ENCODE data around the gene ADAM11.
A peak's percentile ranks its signal among the peaks of the same experiment; 100 is the strongest.

Gene ADAM11

DNA sequence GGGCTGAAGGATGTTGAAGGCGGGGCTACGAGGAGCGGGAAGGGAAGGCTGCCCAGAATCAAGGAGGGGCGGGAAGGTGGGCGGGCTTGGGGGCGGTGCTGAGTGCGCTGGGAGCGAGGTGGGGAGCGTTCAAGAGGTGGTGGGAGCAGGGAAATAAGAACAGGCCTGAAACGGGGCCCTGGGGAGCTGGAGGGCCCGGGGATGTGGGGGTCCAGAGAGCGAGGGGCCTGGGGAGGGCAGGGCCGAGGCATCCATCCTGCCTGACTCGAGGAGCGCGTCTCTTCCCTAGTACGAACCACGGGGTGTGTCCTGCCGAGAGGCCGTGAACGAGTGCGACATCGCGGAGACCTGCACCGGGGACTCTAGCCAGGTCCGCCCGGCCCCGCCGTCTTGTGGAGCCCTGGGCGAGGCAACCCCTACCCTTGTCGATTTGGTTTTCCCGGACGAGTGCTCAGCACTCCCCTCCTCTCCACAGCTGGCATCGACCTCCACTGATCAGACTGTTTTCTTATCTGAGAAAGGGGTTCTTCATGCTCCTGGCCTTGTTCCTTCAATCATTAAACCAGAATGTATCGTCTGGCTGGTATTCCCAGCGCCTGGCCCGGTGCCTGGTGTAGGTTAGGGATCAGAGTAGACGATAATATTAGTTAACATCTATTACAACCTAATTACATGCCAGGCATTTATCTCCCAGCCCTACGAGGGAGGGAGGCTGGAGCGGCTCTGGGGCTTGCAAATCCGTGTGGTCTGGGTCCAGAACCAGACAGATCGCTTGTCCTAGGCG is 17.2 kb downstream of the ADAM11 start:
- DNase-seq (ENCODE audit: low read depth in 2 of 2) = no peak

DNA sequence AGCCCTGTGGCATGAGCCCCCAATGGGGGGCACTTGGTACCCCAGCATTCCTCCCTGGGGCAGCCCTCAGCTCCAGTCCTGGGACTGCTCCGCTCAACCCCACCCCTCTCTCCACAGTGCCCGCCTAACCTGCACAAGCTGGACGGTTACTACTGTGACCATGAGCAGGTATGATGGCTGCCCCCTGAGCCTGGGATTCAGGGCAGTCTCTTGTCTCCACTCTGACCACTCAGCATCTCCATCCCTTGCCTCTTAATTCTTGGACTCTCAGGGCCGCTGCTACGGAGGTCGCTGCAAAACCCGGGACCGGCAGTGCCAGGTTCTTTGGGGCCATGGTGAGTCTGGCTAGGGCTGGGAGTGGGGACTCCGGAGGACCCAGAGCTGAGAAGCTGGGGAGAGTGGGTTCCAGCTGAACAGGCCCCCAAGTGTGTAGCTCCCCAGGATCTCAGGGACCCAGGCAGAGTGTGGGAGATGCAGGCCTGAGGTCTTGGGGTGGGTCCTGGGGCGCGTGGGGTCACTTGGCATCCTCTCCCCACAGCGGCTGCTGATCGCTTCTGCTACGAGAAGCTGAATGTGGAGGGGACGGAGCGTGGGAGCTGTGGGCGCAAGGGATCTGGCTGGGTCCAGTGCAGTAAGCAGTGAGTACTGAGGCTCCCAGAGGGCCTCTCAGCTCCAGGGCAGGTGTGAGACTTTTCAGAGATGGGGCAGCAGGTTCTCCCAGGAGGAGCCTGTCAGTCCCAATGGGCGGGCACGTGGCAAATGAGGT is 18.0 kb downstream of the ADAM11 start:
- no peak for DNase-seq (ENCODE audit: low read depth in 2 of 2)

DNA sequence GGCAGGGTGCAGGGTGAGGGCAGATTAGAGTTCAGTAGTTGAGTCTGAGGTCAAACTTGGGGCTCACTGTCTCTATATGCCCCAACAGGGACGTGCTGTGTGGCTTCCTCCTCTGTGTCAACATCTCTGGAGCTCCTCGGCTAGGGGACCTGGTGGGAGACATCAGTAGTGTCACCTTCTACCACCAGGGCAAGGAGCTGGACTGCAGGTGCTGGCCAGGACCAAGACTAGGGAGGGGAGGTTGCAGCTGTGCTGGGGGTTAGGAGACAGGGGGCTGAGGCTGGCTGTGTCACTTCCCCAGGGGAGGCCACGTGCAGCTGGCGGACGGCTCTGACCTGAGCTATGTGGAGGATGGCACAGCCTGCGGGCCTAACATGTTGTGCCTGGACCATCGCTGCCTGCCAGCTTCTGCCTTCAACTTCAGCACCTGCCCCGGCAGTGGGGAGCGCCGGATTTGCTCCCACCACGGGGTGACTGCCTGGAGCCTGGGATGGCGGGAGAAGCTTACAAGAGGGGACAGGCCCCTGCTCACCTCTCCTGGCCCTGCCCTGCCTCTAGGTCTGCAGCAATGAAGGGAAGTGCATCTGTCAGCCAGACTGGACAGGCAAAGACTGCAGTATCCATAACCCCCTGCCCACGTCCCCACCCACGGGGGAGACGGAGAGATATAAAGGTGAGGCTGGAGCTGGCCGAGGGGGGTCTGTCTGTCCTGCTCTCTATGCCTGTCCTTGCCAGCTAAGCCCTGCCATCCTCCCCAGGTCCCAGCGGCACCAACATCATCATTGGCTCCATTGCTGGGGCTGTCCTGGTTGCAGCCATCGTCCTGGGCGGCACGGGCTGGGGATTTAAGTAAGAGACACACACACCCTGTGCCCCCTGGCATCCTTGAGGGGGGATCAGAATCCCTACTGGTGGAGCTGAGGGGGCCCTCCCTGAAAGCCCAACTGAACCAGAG is 18.9 kb downstream of the ADAM11 start:
- DNase-seq (ENCODE audit: low read depth in 2 of 2) = no peak

DNA sequence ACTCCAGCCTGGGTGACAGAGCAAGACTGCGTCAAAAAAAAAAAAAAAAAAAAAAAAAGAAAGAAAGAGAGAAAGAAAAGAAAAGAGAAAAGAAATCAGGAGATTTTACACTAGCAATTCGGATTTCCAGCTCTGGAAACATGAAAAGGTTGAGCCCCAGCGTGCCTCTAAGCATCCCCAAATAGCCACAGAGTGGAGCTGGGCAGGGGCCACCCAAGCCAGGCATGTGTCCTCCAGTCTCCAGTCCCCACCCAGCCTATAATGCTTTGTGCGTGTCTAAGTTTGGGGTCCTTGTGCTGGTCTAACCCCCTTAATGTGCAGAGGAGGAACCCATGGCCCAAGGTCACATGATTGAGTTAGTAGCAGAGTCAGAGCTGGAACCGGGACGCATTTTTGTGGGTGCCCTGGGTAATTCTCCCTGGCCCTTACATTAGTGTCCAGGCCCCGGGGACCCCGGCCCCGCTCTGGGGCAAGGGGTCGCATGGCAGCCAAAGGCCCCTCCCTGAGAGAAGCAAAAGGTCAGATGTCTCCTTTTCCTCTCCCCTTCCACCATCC is 19.9 kb downstream of the ADAM11 start:
- no peak for DNase-seq (ENCODE audit: low read depth in 2 of 2)

DNA sequence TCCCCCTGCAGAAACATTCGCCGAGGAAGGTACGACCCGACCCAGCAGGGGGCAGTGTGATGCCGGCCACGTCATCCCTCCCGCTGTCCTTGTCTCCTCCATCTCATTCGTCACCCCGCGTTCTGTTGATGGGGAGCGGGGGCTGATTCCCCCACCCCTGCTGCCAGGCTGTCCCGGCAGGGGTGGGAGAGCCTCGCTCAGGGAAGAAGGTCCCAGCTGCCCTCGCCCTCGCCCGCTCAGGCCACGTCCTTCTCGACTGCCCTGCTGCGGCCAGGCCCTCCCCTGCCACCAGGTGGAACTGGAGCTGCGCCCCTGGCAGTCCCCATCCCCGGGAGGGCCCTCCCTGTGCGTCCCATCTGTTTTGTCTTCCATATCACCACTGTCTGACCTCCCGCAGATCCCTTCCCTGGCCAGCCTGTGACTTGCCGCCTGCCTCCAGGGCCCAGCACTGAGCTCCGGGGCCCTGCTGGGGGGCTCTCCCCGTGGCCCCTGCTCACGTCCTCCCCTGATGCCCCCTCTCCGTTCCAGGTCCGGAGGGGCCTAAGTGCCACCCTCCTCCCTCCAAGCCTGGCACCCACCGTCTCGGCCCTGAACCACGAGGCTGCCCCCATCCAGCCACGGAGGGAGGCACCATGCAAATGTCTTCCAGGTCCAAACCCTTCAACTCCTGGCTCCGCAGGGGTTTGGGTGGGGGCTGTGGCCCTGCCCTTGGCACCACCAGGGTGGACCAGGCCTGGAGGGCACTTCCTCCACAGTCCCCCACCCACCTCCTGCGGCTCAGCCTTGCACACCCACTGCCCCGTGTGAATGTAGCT is 20.6 kb downstream of the ADAM11 start:
- peak; percentile 48 for DNase-seq (ENCODE audit: low read depth in 2 of 2)

DNA sequence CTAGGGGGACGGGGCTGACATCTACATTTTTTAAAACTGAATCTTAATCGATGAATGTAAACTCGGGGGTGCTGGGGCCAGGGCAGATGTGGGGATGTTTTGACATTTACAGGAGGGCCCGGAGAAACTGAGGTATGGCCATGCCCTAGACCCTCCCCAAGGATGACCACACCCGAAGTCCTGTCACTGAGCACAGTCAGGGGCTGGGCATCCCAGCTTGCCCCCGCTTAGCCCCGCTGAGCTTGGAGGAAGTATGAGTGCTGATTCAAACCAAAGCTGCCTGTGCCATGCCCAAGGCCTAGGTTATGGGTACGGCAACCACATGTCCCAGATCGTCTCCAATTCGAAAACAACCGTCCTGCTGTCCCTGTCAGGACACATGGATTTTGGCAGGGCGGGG is 21.4 kb downstream of the ADAM11 start:
- DNase-seq (ENCODE audit: low read depth in 2 of 2) = no peak

DNA sequence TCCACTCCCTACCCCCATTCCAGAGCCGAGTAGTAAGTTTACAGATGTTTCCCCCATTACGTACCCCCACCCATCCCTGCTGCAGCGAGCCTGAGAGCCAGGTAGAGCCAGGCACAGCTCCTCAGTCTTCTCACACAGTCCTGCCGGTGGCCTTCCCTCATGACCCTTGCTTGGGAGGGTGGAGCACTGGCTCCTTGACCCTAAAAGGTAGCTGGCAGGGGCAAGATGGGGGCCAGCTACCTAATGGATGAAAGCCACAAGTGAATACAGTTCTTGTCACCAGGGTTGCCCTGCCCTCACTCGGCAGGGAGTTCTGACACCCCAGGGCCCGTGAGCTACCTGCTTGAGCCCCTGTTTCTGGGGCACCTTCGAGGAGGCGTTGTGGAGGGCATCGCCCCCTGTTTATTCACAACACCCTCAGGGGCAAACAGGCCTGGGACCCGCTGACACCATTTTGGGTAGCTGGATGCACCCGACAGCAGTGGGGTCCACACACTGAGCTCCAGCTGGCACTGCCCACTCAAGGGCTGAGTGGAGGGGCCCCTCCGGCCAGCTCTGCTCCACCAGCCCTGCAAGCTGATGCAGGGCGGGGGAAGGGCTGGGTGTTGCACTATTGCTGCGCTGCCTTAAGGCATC is 22.2 kb downstream of the ADAM11 start:
- no peak for DNase-seq (ENCODE audit: low read depth in 2 of 2)

DNA sequence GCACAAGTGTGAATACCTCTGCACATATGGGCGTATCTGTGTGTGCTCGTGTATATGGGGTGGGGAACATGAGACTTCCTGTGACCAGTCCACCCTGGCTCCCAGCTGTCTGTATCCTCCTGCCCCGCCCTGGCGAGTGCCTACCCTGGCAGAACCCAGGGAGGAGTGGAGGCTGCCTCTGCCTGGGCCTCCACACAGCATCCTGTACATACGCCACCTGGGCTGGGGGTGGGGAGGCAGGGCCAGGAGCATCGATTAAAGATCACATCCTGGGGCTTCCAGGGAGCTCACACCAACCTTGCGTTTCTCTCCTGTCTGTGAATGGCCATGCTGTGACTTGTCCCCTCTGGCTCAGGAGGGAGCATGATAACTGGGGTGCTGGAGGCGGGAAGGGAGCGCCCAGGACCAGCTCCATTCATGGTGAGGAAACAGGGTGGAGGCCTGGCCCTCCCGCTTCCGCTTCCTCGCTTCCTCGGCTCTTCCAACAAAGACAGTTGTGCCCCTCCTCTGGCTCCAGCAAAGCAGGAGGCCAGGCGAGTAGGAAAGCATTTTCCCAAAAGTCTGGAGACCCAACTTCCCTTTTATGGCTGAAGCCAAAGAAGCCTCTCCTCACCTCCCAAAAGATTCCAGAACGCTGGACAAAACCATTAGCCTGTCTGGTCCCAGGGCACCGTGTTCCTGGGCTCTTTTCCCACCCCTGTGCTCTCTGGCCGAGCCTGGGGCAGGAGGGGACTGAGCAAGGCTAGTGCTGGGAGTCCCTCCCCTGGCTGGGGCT is 22.9 kb downstream of the ADAM11 start:
- DNase-seq (ENCODE audit: low read depth in 2 of 2) = no peak

DNA sequence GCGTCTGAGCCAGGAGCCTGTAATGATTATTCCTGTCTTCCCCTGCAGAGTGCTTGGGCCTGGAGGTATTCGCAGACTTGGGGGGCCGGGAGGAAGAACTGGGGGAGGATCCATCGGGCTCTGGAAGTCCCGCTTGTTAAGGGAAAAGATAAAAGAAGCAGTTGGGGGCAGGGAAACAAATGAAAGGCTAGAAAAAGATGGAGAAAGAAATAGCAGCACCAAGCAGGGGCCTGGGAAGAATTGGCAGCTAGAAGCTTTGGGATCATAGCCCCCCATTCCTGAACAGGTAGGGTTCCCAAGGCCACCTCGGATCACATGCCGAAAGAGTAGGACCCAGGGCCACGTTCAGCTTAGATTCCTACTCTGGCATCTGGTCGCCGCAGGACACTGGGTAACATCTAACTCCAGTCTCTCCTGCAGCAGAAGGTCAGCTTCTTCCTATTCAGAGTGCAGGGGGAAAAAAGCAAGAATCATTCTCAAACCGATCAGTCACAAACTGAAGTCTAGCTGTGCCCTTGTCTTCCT is 23.6 kb downstream of the ADAM11 start:
- no peak for DNase-seq (ENCODE audit: low read depth in 2 of 2)

DNA sequence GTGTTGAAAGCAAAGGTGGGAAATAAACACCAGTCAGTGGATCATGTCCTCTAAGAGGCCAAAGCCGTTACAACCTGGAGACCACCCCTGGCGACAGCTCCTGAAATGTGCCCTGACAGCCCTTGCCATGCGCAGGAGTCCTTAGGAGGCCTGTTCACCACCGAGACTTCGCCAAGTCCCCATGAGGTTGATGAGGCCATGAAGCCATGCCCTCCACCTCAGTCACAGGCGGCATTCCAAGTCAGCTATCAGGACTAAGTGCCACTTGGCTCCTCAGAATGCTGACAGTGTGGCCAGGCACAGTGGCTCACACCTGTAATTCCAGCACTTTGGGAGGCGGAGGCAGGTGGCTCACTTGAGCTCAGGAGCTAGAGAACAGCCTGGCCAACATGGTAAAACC is 27.1 kb downstream of the ADAM11 start:
- no peak for DNase-seq (ENCODE audit: low read depth in 2 of 2)

DNA sequence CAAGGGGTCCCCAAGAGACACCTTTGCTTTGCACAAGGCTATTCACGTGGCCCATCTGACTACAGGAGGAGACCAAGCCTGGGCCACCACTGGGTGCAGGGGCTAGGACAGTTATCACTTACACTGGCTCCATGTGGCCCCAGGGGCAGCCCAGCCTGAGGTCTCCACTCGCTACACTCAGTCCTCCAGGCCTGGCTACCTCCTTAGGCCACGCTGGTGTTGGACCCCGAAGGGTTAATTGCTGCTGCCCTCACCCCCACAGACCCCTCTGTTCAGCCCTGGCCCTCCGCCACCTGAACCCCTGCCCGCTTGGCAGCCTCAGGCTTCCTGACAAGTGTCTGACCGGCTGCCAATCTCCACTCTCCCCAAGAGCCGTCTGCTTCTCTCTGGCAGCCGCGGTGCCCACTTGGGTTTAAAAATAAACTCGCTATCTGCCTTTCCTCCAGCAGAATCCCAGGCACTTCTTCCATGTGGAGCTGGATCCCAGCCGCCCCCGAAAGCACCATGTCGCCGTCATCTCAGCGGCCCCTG is 27.8 kb downstream of the ADAM11 start:
- no peak for DNase-seq (ENCODE audit: low read depth in 2 of 2)

DNA sequence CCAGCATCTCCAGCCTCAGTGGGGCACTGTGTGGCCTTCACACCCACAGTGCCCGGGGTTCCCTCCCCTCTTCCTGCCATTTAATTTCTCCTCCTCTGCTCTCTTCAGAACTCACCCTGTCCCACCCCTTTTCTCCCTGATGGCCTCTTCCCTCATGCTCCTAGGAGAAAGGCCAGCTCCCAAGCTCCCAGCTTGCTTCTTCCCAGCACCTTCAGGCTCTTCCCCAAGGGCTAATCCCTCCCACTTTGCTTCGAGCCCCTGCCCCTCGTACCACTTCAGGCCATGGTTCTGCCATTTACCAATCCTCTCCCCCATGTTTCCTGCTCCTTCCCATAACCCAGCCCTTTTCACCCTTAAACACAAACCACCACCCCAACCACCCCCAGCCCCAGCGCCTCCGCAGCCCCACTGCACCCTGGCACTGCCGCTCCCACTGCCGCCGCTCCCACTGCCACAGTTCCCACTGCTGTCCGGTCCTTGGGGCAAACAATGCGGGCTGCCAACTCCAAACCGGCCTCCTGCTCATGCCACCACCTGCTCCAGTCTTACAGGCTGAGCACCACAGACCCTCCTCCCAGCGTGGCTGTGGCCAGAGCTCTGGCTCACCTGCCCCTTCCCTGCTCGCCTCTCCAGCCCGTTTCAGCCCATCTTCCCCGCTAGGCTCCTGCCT is 28.6 kb downstream of the ADAM11 start:
- no peak for DNase-seq (ENCODE audit: low read depth in 2 of 2)

DNA sequence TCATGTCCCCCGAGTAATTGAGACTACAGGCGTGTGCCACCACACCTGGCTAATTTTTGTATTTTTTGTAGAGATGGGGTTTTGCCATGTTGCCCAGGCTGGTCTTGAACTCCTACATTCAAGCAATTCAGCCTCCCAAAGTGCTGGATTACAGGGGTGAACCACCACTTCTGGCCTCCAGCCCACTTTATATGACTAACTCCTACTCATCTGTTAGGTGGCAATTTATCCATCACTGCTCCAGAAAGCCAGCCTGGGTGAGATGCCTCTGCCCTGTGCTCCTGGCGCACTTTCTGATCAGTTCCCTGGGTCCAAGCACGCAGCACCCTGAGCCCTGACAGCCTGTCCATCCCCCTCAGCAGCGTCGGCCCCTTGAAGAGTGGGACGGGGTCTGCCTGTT is 29.4 kb downstream of the ADAM11 start:
- no peak for DNase-seq (ENCODE audit: low read depth in 2 of 2)

DNA sequence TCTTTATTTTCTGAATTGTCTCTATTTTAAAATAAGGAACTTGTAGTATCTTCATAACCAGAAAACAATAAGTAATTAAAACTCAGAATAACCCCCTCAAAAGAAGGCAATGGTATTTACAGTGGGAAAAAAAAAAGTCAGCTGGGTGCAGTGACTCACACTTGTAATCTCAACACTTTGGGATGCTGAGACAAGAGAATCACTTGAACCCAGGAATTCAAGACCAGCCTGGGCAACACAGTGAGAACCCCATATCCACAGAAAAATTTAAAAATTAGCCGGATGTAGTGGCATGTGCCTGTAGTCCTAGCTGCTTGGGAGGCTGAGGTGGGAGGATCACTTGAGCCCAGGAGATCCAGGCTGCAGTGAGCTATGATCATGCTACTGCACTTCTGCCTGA is 33.5 kb downstream of the ADAM11 start:
- no peak for DNase-seq (ENCODE audit: low read depth in 2 of 2)

DNA sequence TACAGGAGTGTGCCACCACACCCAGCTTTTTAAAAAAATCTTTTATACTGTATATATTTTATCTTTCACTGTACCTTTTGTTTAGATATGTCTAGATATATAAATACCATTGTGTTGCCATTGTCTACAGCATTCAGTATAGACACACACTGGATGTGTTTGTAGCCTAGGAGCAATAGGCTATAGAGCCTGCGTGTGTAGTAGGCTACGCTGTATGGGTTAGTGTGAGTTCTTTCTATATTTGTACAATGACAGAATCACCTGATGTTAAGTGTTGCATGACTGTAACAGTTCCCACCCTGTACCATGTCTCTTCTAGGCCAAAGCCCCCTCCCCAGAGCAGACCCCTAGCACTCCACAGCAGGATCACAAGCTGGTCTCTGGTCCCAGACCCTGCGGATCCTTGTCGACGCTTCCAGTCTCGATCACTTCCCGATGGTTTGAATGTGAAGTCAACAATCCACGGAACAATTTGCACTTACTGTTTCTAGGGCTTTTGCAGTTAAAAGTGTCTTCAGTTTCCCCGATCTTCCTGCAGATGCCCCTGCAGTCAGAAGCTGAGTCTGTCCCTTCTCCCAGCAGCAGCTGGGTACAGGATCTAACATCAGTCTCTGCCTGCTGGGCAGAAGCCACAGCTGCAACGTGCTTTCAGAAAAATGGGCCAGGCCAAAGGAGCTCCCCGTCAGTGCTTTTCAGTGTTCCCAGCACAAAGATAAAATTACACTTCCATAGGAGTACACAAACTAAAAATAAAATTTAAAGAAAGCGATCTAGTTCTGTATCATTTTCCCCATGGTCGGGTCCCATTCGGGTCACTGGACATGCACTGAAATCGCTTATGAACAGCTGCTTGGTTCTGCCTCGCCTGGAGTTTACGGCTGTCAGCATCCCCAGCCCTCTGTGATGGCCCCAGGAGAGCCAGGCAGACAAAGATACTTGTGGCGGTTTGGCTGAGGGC is 35.4 kb downstream of the ADAM11 start:
- DNase-seq (ENCODE audit: low read depth in 2 of 2) = no peak

DNA sequence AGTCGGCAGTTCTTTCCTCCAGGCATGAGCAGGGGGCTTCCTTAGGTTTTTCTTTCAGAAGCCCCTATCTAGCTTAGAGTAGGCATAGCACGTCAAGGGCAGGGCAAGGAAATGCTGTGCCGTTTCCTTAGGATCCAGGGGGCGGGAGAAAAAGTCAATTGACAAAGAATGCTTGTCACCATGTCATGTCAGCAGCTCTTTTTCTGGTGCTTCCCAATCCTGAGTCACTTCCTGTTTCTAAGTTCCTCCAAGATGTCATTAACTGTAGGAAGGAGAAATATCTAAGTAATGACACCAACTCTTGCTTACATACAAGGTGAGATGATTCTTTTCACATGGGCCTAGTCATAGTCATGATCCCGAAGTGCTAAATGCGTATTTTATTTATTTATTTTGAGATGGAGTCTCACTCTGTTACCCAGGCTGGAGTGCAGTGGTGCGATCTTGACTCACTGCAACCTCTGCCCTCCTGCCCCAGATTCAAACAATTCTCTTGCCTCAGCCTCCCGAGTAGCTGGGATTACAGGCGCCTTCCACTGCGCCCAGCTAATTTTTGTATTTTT is 36.1 kb downstream of the ADAM11 start:
- DNase-seq (ENCODE audit: low read depth in 2 of 2) = peak; percentile 58 to 59

DNA sequence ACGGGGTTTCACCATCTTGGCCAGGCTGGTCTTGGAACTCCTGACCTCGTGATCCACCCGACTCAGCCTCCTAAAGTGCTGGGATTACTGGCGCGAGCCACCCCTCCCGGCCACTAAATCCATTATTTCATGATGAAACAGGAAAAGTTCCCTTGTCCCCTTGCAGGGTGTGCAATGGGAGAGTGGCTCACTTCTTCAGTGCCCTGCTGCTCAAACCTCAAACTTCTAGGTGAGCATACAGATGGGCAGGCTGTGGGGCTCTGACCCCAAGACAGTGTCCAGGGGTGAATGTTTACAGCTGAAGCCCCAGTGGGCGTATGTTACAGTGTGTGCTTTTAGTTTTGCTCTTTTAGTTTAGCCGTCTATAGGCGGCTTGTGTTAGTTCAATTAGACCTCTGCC is 36.6 kb downstream of the ADAM11 start:
- no peak for DNase-seq (ENCODE audit: low read depth in 2 of 2)
